ENCODE measurements around the gene IFT57. TPM values are rescaled to one million over a fixed set of nuclear protein-coding genes. Genes with fewer than 3 reads are reported as not detected.

Gene IFT57
- 22.7 and 29.4 TPM in 2 replicates for total RNA-seq

GRCh38 chr3:108221911-108222852 is at the start of gene IFT57:
Gene IFT57 (minus strand): TSS chr3:108222424. CDS start chr3:108222322, 102 bp downstream.

Other genes with a start within 250 kb of the IFT57 start
- gene CD47, start 131.4 kb downstream of the IFT57 start, total RNA-seq = 44.4 and 61.4 TPM in 2 replicates
- not detected in 2 replicates for gene HHLA2, start 74.1 kb upstream of the IFT57 start, total RNA-seq